ENCODE measurements around the gene LMX1A.

Gene LMX1A

DNA sequence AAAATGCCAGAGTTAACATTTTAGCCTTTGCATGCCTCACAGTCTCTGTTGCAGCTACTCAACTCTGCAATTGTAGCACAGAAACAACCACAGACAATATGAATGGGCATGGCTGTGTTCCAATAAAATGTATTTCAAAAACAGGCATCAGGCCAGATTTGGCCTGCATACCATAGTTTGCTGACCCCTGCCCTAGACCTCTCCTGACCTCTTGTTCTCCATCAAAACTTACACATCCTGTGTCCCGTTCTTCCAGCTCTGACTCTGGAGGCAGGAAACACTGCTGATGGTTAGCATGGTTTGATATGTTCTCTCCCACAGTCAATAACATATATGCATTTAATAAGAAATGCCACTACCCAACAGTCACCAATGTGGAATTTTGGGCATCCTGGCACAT lies 138.6 kb downstream of the LMX1A start:
- Histone ChIP-seq H3K14ac (ENCODE audit: low read length) (no peak overlapping the region), H3K23ac (ENCODE audit: low read depth, low read length, poor library complexity) (no peak overlapping the region), H2AK5ac (ENCODE audit: low read depth, low read length) (no peak overlapping the region), H3K4me2 (ENCODE audit: insufficient read depth, low read length, poor library complexity, severe bottlenecking) (no peak overlapping the region), H2BK120ac (ENCODE audit: low read depth, low read length) (no peak overlapping the region), H2AFZ (ENCODE audit: low read length) (no peak overlapping the region), H4K91ac (ENCODE audit: low read depth, low read length, poor library complexity) (no peak overlapping the region), H3K9ac (ENCODE audit: low read depth, low read length, poor library complexity) (no peak overlapping the region), H2BK5ac (ENCODE audit: low read length) (no peak overlapping the region), H3K4me1 (ENCODE audit: control insufficient read depth in 2 of 2, insufficient read depth in 1 of 2, low read depth in 1 of 2, low read length in 2 of 2) (peaks cover 0 to 17% of the 10 kb centered on the region in 2 donors), H3K36me3 (replicated peaks in 1 of 2; ENCODE audit: control insufficient read depth in 2 of 2, insufficient read depth in 2 of 2, low read length in 2 of 2) (no peaks in the 10 kb centered on the region), H3K79me1 (ENCODE audit: low read depth, low read length) (no peaks in the 10 kb centered on the region), H3K27me3 (ENCODE audit: control insufficient read depth in 3 of 3, insufficient read depth in 3 of 3, low read depth in 1 of 3, low read length in 3 of 3) (no peaks in the 10 kb centered on the region), H2BK15ac (ENCODE audit: low read length) (no peak overlapping the region), H3K4ac (ENCODE audit: low read length) (no peak overlapping the region), H3K18ac (ENCODE audit: low read length) (no peak overlapping the region), H3K27ac (replicated peaks; ENCODE audit: low read length) (no peak overlapping the region), H3K9me3 (replicated peaks in 1 of 2; ENCODE audit: control insufficient read depth in 2 of 2, insufficient read depth in 1 of 2, low read depth in 1 of 2, low read length in 2 of 2) (no peaks in the 10 kb centered on the region), H2BK12ac (ENCODE audit: low read length) (no peak overlapping the region), H4K8ac (ENCODE audit: low read depth, low read length) (no peak overlapping the region), H3K4me3 (ENCODE audit: low read length in 2 of 2) (no peak overlapping the region)
- DNase-seq (ENCODE audit: low spot score) = no peak
- WGBS, 2 donors (ENCODE audit: extremely low coverage in 2 of 2, insufficient read length in 2 of 2, insufficient replicate concordance in 1 of 2) = no CpG with 5 or more reads among the region's 1 CpG

DNA sequence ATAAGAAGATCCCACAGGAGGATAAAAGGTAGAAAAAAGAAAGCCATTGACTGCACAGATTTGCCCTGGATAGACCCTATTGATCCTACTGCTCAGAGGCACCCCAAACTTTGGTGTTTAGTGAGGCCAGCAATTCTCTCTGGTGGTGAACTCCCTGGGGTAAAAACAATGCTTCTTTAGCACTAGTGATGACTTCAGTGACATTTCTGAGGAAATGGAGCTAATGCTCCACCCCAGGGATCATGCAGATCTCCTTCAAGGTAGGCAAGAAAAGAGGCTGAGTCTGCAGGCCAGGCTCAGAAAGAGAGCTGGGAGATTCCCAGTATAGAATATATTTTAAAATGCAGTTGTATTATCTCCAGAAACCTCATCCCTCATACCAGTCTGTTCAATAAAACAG lies 140.3 kb downstream of the LMX1A start:
- Histone ChIP-seq H3K9ac (ENCODE audit: low read depth, low read length, poor library complexity) (no peak overlapping the region), H4K91ac (ENCODE audit: low read depth, low read length, poor library complexity) (no peak overlapping the region), H2BK15ac (ENCODE audit: low read length) (no peak overlapping the region), H3K4me2 (ENCODE audit: insufficient read depth, low read length, poor library complexity, severe bottlenecking) (no peak overlapping the region), H2AFZ (ENCODE audit: low read length) (no peak overlapping the region), H3K4ac (ENCODE audit: low read length) (no peak overlapping the region), H3K27me3 (ENCODE audit: control insufficient read depth in 3 of 3, insufficient read depth in 3 of 3, low read depth in 1 of 3, low read length in 3 of 3) (no peaks in the 10 kb centered on the region), H3K4me1 (ENCODE audit: control insufficient read depth in 2 of 2, insufficient read depth in 1 of 2, low read depth in 1 of 2, low read length in 2 of 2) (peaks cover 0 to 10% of the 10 kb centered on the region in 2 donors), H3K36me3 (replicated peaks in 1 of 2; ENCODE audit: control insufficient read depth in 2 of 2, insufficient read depth in 2 of 2, low read length in 2 of 2) (no peaks in the 10 kb centered on the region), H3K9me3 (replicated peaks in 1 of 2; ENCODE audit: control insufficient read depth in 2 of 2, insufficient read depth in 1 of 2, low read depth in 1 of 2, low read length in 2 of 2) (no peaks in the 10 kb centered on the region), H3K14ac (ENCODE audit: low read length) (no peak overlapping the region), H4K8ac (ENCODE audit: low read depth, low read length) (no peak overlapping the region), H3K4me3 (ENCODE audit: low read length in 2 of 2) (no peak overlapping the region), H2BK5ac (ENCODE audit: low read length) (no peak overlapping the region), H2BK12ac (ENCODE audit: low read length) (no peak overlapping the region), H2BK120ac (ENCODE audit: low read depth, low read length) (no peak overlapping the region), H3K27ac (replicated peaks; ENCODE audit: low read length) (no peak overlapping the region), H3K23ac (ENCODE audit: low read depth, low read length, poor library complexity) (no peak overlapping the region), H2AK5ac (ENCODE audit: low read depth, low read length) (no peak overlapping the region), H3K79me1 (ENCODE audit: low read depth, low read length) (no peaks in the 10 kb centered on the region), H3K18ac (ENCODE audit: low read length) (no peak overlapping the region)
- no peak for DNase-seq (ENCODE audit: low spot score)

DNA sequence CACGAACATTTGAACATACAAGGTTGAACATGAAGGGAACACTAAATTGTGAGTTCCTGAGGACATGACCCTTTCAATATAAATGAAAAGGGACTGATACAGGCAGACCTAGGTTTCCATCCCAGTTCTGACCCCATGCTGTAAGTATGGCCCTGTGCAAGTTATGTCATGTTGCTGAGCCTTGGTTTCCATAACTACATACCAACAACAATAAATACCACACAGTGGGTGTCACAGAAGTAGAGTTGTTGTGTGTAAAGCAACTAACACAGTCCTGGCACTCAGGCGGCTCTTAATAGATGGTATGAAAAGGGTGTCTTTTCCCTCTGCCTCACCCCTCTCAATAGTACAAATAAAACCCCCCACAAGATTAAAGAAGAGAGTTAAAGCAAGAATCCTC lies 140.8 kb downstream of the LMX1A start:
- Histone ChIP-seq H2BK120ac (ENCODE audit: low read depth, low read length) (no peak overlapping the region), H3K9me3 (replicated peaks in 1 of 2; ENCODE audit: control insufficient read depth in 2 of 2, insufficient read depth in 1 of 2, low read depth in 1 of 2, low read length in 2 of 2) (no peaks in the 10 kb centered on the region), H2BK15ac (ENCODE audit: low read length) (no peak overlapping the region), H2AK5ac (ENCODE audit: low read depth, low read length) (no peak overlapping the region), H3K4me1 (ENCODE audit: control insufficient read depth in 2 of 2, insufficient read depth in 1 of 2, low read depth in 1 of 2, low read length in 2 of 2) (peaks cover 0 to 7% of the 10 kb centered on the region in 2 donors), H4K8ac (ENCODE audit: low read depth, low read length) (no peak overlapping the region), H3K14ac (ENCODE audit: low read length) (no peak overlapping the region), H3K18ac (ENCODE audit: low read length) (no peak overlapping the region), H3K9ac (ENCODE audit: low read depth, low read length, poor library complexity) (no peak overlapping the region), H3K4me3 (ENCODE audit: low read length in 2 of 2) (no peak overlapping the region), H3K4ac (ENCODE audit: low read length) (no peak overlapping the region), H3K79me1 (ENCODE audit: low read depth, low read length) (no peaks in the 10 kb centered on the region), H2BK5ac (ENCODE audit: low read length) (no peak overlapping the region), H3K27me3 (ENCODE audit: control insufficient read depth in 3 of 3, insufficient read depth in 3 of 3, low read depth in 1 of 3, low read length in 3 of 3) (no peaks in the 10 kb centered on the region), H3K4me2 (ENCODE audit: insufficient read depth, low read length, poor library complexity, severe bottlenecking) (no peak overlapping the region), H3K27ac (replicated peaks; ENCODE audit: low read length) (no peak overlapping the region), H2BK12ac (ENCODE audit: low read length) (no peak overlapping the region), H2AFZ (ENCODE audit: low read length) (no peak overlapping the region), H3K23ac (ENCODE audit: low read depth, low read length, poor library complexity) (no peak overlapping the region), H4K91ac (ENCODE audit: low read depth, low read length, poor library complexity) (no peak overlapping the region), H3K36me3 (replicated peaks in 1 of 2; ENCODE audit: control insufficient read depth in 2 of 2, insufficient read depth in 2 of 2, low read length in 2 of 2) (no peaks in the 10 kb centered on the region)
- DNase-seq (ENCODE audit: low spot score) = no peak
- no CpG with 5 or more reads among the region's 2 CpGs for WGBS, 2 donors (ENCODE audit: extremely low coverage in 2 of 2, insufficient read length in 2 of 2, insufficient replicate concordance in 1 of 2)

DNA sequence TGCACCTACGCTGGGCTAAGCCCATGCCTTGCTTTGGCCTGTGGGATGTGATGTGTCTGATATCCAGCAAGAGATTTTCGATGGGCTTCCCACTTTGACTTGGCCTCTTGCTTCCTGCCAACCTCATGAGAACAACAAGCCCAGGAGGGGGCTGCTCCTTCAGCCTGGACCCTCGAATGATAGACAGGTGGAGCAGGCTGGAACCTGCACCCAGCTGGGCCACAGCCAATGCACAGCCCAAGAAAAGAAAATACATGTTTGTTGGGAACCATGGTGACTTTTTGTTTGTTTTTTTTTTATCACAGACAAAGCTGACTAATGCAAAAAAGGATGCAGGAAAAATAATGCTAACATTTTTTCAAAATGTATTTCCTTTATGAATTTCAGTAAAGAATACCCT lies 144.3 kb downstream of the LMX1A start:
- H3K18ac ChIP-seq (ENCODE audit: low read length) = no peak overlapping the region
- H2AK5ac ChIP-seq (ENCODE audit: low read depth, low read length) = no peak overlapping the region
- H3K14ac ChIP-seq (ENCODE audit: low read length) = no peak overlapping the region
- no CpG with 5 or more reads among the region's 3 CpGs for WGBS, 2 donors (ENCODE audit: extremely low coverage in 2 of 2, insufficient read length in 2 of 2, insufficient replicate concordance in 1 of 2)
- H2BK5ac ChIP-seq (ENCODE audit: low read length) = no peak overlapping the region
- H3K27ac ChIP-seq (replicated peaks; ENCODE audit: low read length) = no peak overlapping the region
- DNase-seq (ENCODE audit: low spot score) = no peak
- H2AFZ ChIP-seq (ENCODE audit: low read length) = no peak overlapping the region
- no peak overlapping the region for H4K91ac ChIP-seq (ENCODE audit: low read depth, low read length, poor library complexity)
- no peaks in the 10 kb centered on the region for H3K36me3 ChIP-seq (replicated peaks in 1 of 2; ENCODE audit: control insufficient read depth in 2 of 2, insufficient read depth in 2 of 2, low read length in 2 of 2)
- H3K4me3 ChIP-seq (ENCODE audit: low read length in 2 of 2) = no peak overlapping the region
- H2BK15ac ChIP-seq (ENCODE audit: low read length) = no peak overlapping the region
- no peaks in the 10 kb centered on the region for H3K27me3 ChIP-seq (ENCODE audit: control insufficient read depth in 3 of 3, insufficient read depth in 3 of 3, low read depth in 1 of 3, low read length in 3 of 3)
- no peak overlapping the region for H3K23ac ChIP-seq (ENCODE audit: low read depth, low read length, poor library complexity)
- H3K4me1 ChIP-seq (ENCODE audit: control insufficient read depth in 2 of 2, insufficient read depth in 1 of 2, low read depth in 1 of 2, low read length in 2 of 2) = peaks cover 0 to 3% of the 10 kb centered on the region in 2 donors
- H3K79me1 ChIP-seq (ENCODE audit: low read depth, low read length) = no peaks in the 10 kb centered on the region
- H3K4me2 ChIP-seq (ENCODE audit: insufficient read depth, low read length, poor library complexity, severe bottlenecking) = no peak overlapping the region
- no peak overlapping the region for H2BK12ac ChIP-seq (ENCODE audit: low read length)
- H3K4ac ChIP-seq (ENCODE audit: low read length) = no peak overlapping the region
- no peaks in the 10 kb centered on the region for H3K9me3 ChIP-seq (replicated peaks in 1 of 2; ENCODE audit: control insufficient read depth in 2 of 2, insufficient read depth in 1 of 2, low read depth in 1 of 2, low read length in 2 of 2)
- no peak overlapping the region for H4K8ac ChIP-seq (ENCODE audit: low read depth, low read length)
- H2BK120ac ChIP-seq (ENCODE audit: low read depth, low read length) = no peak overlapping the region
- H3K9ac ChIP-seq (ENCODE audit: low read depth, low read length, poor library complexity) = no peak overlapping the region

Measured in neuronal stem cell (in vitro differentiated cells).